ENCODE results near the gene THAP11. TPM values are rescaled to one million over a fixed set of nuclear protein-coding genes. Genes with fewer than 3 reads are reported as not detected.

THAP11 gene
- total RNA-seq, 1 donor from 2014 or later = 46.7 TPM

GRCh38 chr16:67882374-67883145, 40.4 kb downstream of the THAP11 start:
- TF ChIP-seq CTCF (conservative IDR thresholded peaks at IDR 0.05) = no peak
- H3K27me3 Mint-ChIP-seq (ENCODE audit: low read depth) = no peaks in the 10 kb centered on the region
- no peaks in the 10 kb centered on the region for H3K9me3 Mint-ChIP-seq
- H3K27ac Mint-ChIP-seq (ENCODE audit: unreplicated experiment) = no peak overlapping the region
- H3K36me3 Mint-ChIP-seq (ENCODE audit: low read depth) = peaks cover 7% of the 10 kb centered on the region
- H3K4me3 Mint-ChIP-seq = no peak overlapping the region
- no peak for DNase-seq (ENCODE audit: low read depth, low spot score)
- H3K4me1 Mint-ChIP-seq = peaks cover 5% of the 10 kb centered on the region

GRCh38 chr16:67883146-67883871, 41.2 kb downstream of the THAP11 start:
- no peak overlapping the region for H3K4me3 Mint-ChIP-seq
- H3K4me1 Mint-ChIP-seq = peaks cover 5% of the 10 kb centered on the region
- no peak for DNase-seq (ENCODE audit: low read depth, low spot score)
- no peak overlapping the region for H3K27ac Mint-ChIP-seq (ENCODE audit: unreplicated experiment)
- peaks cover 5% of the 10 kb centered on the region for H3K36me3 Mint-ChIP-seq (ENCODE audit: low read depth)
- TF ChIP-seq CTCF (conservative IDR thresholded peaks at IDR 0.05) = no peak
- no peaks in the 10 kb centered on the region for H3K27me3 Mint-ChIP-seq (ENCODE audit: low read depth)
- no peaks in the 10 kb centered on the region for H3K9me3 Mint-ChIP-seq

GRCh38 chr16:67883872-67884261, 41.7 kb downstream of the THAP11 start:
- H3K27me3 Mint-ChIP-seq (ENCODE audit: low read depth) = no peaks in the 10 kb centered on the region
- peak; percentile 43 for DNase-seq (ENCODE audit: low read depth, low spot score)
- H3K4me3 Mint-ChIP-seq = no peak overlapping the region
- H3K9me3 Mint-ChIP-seq = no peaks in the 10 kb centered on the region
- peak; percentile 83 for TF ChIP-seq CTCF (conservative IDR thresholded peaks at IDR 0.05)
- peaks cover 5% of the 10 kb centered on the region for H3K4me1 Mint-ChIP-seq
- peaks cover 5% of the 10 kb centered on the region for H3K36me3 Mint-ChIP-seq (ENCODE audit: low read depth)
- H3K27ac Mint-ChIP-seq (ENCODE audit: unreplicated experiment) = no peak overlapping the region

- H3K27ac Mint-ChIP-seq (ENCODE audit: unreplicated experiment) = no peak within 1 kb of the TSS
- no peak for TF ChIP-seq CTCF (conservative IDR thresholded peaks at IDR 0.05)
- no peak within 1 kb of the TSS for H3K4me3 Mint-ChIP-seq
- no peaks in the 10 kb centered on the region for H3K27me3 Mint-ChIP-seq (ENCODE audit: low read depth)
- no peaks in the 10 kb centered on the region for H3K9me3 Mint-ChIP-seq
- peaks cover 5% of the 10 kb centered on the region for H3K4me1 Mint-ChIP-seq
- H3K36me3 Mint-ChIP-seq (ENCODE audit: low read depth) = peaks cover 5% of the 10 kb centered on the region
- peak; percentile 72 for DNase-seq (ENCODE audit: low read depth, low spot score)
These were observed 42.6 kb downstream of the THAP11 start, which contains the start of gene NRN1L for GRCh38 chr16:67884684-67885083. NRN1L (plus strand) TSS chr16:67884885; CDS start chr16:67884904, 19 bp downstream.

GRCh38 chr16:67885545-67885944, 43.4 kb downstream of the THAP11 start:
- H3K4me3 Mint-ChIP-seq = no peak overlapping the region

More at GRCh38 chr16:67885545-67885944, 43.4 kb downstream of the THAP11 start:
- Mint-ChIP-seq H3K27me3 (ENCODE audit: low read depth) (no peaks in the 10 kb centered on the region), H3K27ac (ENCODE audit: unreplicated experiment) (no peak overlapping the region), H3K36me3 (ENCODE audit: low read depth) (peaks cover 2% of the 10 kb centered on the region), H3K4me1 (peaks cover 5% of the 10 kb centered on the region), H3K9me3 (no peaks in the 10 kb centered on the region)
- no peak for DNase-seq (ENCODE audit: low read depth, low spot score)
- TF ChIP-seq CTCF (conservative IDR thresholded peaks at IDR 0.05) = no peak

Data from neural crest cell (in vitro differentiated cells).